Endothelial cell of umbilical vein (primary cell): ENCODE data around the gene SRP9. TPM values are rescaled to one million over a fixed set of nuclear protein-coding genes. Genes with fewer than 3 reads are reported as not detected.

Experiments
- BruUV-seq: library from RNA; stranded (reverse); fragments of 400-500 nt; replicated peaks from 2 replicates; lab custom pipeline; 2021; lab: Mats Ljungman, UMichigan
- CTCF ChIA-PET: fragments of 300-600, 350-600 bp; sonication (Branson Sonifier 250); formaldehyde crosslinking; loops from one replicate; lab custom pipeline; 2021; ENCODE audit warnings: antibody characterized with exemption, inconsistent platforms; lab: Charles Lee
- POLR2A ChIA-PET: fragments of 300-600, 350-600 bp; sonication (Branson Sonifier 250); formaldehyde crosslinking; loops from one replicate; lab custom pipeline; 2021; ENCODE audit warnings: antibody characterized with exemption, inconsistent platforms; lab: Charles Lee
- DNase-seq: peaks from one replicate; pipeline ENCODE4 v3.0.0-alpha.2; 2011; ENCODE audit warnings: low read depth, low spot score
- FAIRE-seq: peaks from 2 replicates; lab custom pipeline; 2011; peaks lifted over from hg19 to GRCh38; lab: Jason Lieb, UNC
- H2AFZ ChIP-seq: 2 replicates; pipeline ENCODE4 v1.6.0; 2012; ENCODE audit warnings: low read depth, low read length, control low read depth, inconsistent platforms
- H3K27ac ChIP-seq: 2 replicates; pipeline ENCODE4 v1.5.1; 2011; ENCODE audit warnings: low read depth, mild to moderate bottlenecking, control low read depth, low read length, moderate library complexity; ENCODE audit not compliant: insufficient read depth
- H3K27me3 ChIP-seq, 2 experiments: 2 replicates each; pipeline versions ENCODE4 v1.6.0 to v1.6.1; 2011; ENCODE audit warnings: low read length in 2 of 2, mixed read lengths in 1 of 2; ENCODE audit not compliant: control insufficient read depth in 2 of 2, insufficient read depth in 2 of 2
- H3K36me3 ChIP-seq, 2 experiments: 2 replicates in 1 of 2; 3 replicates in 1 of 2; pipeline ENCODE4 v1.5.1; 2011; ENCODE audit warnings: low read length in 2 of 2, mild to moderate bottlenecking in 1 of 2, moderate library complexity in 1 of 2; ENCODE audit not compliant: control insufficient read depth in 2 of 2, insufficient read depth in 2 of 2; ENCODE audit errors: extremely low read depth in 1 of 2
- H3K4me1 ChIP-seq: 3 replicates; pipeline ENCODE4 v1.5.1; 2011; ENCODE audit warnings: mild to moderate bottlenecking, low read length; ENCODE audit not compliant: control insufficient read depth, insufficient read depth; ENCODE audit errors: extremely low read depth
- H3K4me2 ChIP-seq: 2 replicates; pipeline ENCODE4 v1.6.1; 2011; ENCODE audit warnings: low read length, control low read depth, mixed read lengths; ENCODE audit not compliant: insufficient read depth
- H3K4me3 ChIP-seq, 3 experiments: fragments of 200-600 bp in 1 of 3; sonication (generic), shearing (Covaris generic) in 1 of 3; replicated peaks in 1 of 3; 2 replicates each; pipeline ENCODE4 v1.5.1; 2011 to 2016; ENCODE audit warnings: control low read depth in 3 of 3, low read length in 3 of 3, mild to moderate bottlenecking in 2 of 3, inconsistent platforms in 1 of 3, low read depth in 1 of 3, moderate library complexity in 1 of 3; ENCODE audit not compliant: insufficient read depth in 1 of 3
- H3K79me2 ChIP-seq: 2 replicates; pipeline ENCODE4 v1.6.0; 2012; ENCODE audit warnings: low read length, inconsistent platforms; ENCODE audit not compliant: control insufficient read depth, insufficient read depth
- H3K9ac ChIP-seq: replicated peaks from 2 replicates; pipeline ENCODE3; 2011; ENCODE audit warnings: low read length, control low read depth; ENCODE audit not compliant: insufficient read depth; ENCODE audit errors: extremely low read depth
- H3K9me1 ChIP-seq: replicated peaks from 3 replicates; pipeline ENCODE4 v1.6.0; 2011; ENCODE audit warnings: mild to moderate bottlenecking, low read length; ENCODE audit not compliant: control insufficient read depth, insufficient read depth; ENCODE audit errors: extremely low read depth
- H3K9me3 ChIP-seq: replicated peaks from 2 replicates; pipeline ENCODE4 v1.5.1; 2012; ENCODE audit warnings: low read length, inconsistent platforms; ENCODE audit not compliant: control insufficient read depth, insufficient read depth
- H4K20me1 ChIP-seq: replicated peaks from 2 replicates; pipeline ENCODE3; 2011; ENCODE audit warnings: mild to moderate bottlenecking, low read length; ENCODE audit not compliant: control insufficient read depth, insufficient read depth; ENCODE audit errors: extremely low read depth
- EZH2 ChIP-seq: IDR thresholded peaks from 2 replicates; pipeline ENCODE4 v1.6.1; 2012; ENCODE audit warnings: borderline replicate concordance, low read depth, mild to moderate bottlenecking, moderate library complexity, low read length, inconsistent platforms; ENCODE audit not compliant: severe bottlenecking
- FOS ChIP-seq: IDR thresholded peaks from 2 replicates; pipeline ENCODE4 v1.6.1; 2011; ENCODE audit warnings: mild to moderate bottlenecking, low read length, moderate library complexity, borderline replicate concordance; ENCODE audit not compliant: insufficient read depth
- GATA2 ChIP-seq: IDR thresholded peaks from 2 replicates; pipeline ENCODE4 v1.7.0; 2011; ENCODE audit warnings: low read depth, mild to moderate bottlenecking, moderate library complexity, mixed read lengths, low read length; ENCODE audit not compliant: insufficient read length, insufficient read depth
- JUN ChIP-seq: IDR thresholded peaks from 2 replicates; pipeline ENCODE4 v1.6.1; 2011; ENCODE audit warnings: borderline replicate concordance, low read depth; ENCODE audit not compliant: insufficient read length, insufficient read depth
- MYC ChIP-seq: IDR thresholded peaks from one replicate; pipeline ENCODE4 v1.6.1; 2011; ENCODE audit warnings: mild to moderate bottlenecking, low read depth, low read length
- POLR2A ChIP-seq: IDR thresholded peaks from 2 replicates; pipeline ENCODE4 v1.6.1; 2012; ENCODE audit warnings: low read depth, mild to moderate bottlenecking, control low read depth, low read length
- POLR2AphosphoS5 ChIP-seq: IDR thresholded peaks from 2 replicates; pipeline ENCODE4 v1.6.1; 2012; ENCODE audit warnings: low read depth, mild to moderate bottlenecking, control low read depth, low read length, moderate library complexity; ENCODE audit not compliant: insufficient read depth
- dilution Hi-C: fragments of 300-500 bp; cut with MboI; formaldehyde crosslinking; loops from one replicate; pipeline ENCODE4 v1.15.0; 2019; ENCODE audit warnings: low sequenced_read_pairs; ENCODE audit not compliant: extremely low pct_ligation_motif_present
- intact Hi-C: fragments of 100-400 bp; cut with micrococcal nuclease; formaldehyde crosslinking; loops from one replicate; pipeline ENCODE4 v1.10.0; 2022
- polyA plus RNA-seq, 4 experiments: library from polyadenylated mRNA; depleted of rRNA in 3 of 4; stranded (reverse) in 3 of 4; unstranded in 1 of 4; fragments of >200 nt; gene quantifications; 2 replicates each; pipeline versions ENCODE4 v1.2.1 to v1.2.3, GENCODE V29; 2011 to 2012; ENCODE audit warnings: missing spikeins in 1 of 4
- total RNA-seq: library from RNA; stranded (reverse); gene quantifications from 2 replicates; pipeline ENCODE4 v1.2.3, GENCODE V29; 2021
- TF ChIP-seq, protein P1 (sequence below), 2 donors: IDR thresholded peaks; 1 replicate in 1 of 2; 2 replicates in 1 of 2; pipeline ENCODE4 v1.5.1; 2011; ENCODE audit warnings: low read length in 2 of 2, mild to moderate bottlenecking in 2 of 2, moderate library complexity in 2 of 2, control low read depth in 1 of 2, inconsistent platforms in 1 of 2, low read depth in 1 of 2; ENCODE audit not compliant: insufficient read depth in 1 of 2; ENCODE audit errors: extremely low read depth in 1 of 2
- TF ChIP-seq, protein P2 (sequence below): IDR thresholded peaks from 2 replicates; pipeline ENCODE4 v1.6.1; 2011; ENCODE audit not compliant: insufficient read depth, insufficient read length

SRP9 gene
- total and polyA plus RNA-seq, 2 donors (not counting 3 experiments of a cell fraction or from before 2014, with no cell fraction given): 283 to 384 TPM

DNA sequence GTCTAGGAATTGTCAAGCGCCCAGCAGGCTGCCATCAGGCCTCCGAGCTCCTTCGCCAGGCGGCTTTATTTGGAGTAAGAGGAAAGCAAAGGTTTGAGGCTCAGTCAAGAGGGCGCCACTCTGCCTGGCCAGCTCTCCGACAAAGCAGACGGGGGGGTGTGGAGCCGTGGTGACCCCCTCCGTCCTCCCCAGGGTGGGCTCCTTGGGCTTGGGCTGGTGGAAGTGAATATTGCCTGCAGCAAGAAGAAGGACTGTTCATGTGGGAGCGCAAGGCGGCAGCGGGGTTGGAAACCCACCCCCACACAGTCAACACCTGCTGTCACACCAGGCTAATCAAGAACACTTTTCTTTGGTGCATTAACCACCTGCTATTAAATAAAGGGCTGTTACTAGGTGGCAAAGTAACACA lies 46.9 kb downstream of the SRP9 start:
- Histone ChIP-seq H3K4me1 (no peaks in the 10 kb centered on the region), H3K9me3 (no peaks in the 10 kb centered on the region), H3K36me3 (peaks cover 0 to 2% of the 10 kb centered on the region in 2 experiments), H4K20me1 (no peaks in the 10 kb centered on the region), H3K79me2 (no peaks in the 10 kb centered on the region), H3K4me2 (no peak overlapping the region), H3K4me3 (no peak overlapping the region), H3K9ac (no peak overlapping the region), H2AFZ (no peak overlapping the region), H3K27ac (no peak overlapping the region), H3K27me3 (no peaks in the 10 kb centered on the region), H3K9me1 (no peaks in the 10 kb centered on the region)
- CTCF ChIA-PET: no interaction called here
- no TSS peak for BruUV-seq
- POLR2A ChIA-PET: no interaction called here
- dilution Hi-C loops (no loop called here), intact Hi-C loops (no loop called here)
- FAIRE-seq (no peak), DNase-seq (no peak)
- TF ChIP-seq POLR2A: no peak
- no peak for TF ChIP-seq JUN
- TF ChIP-seq, protein P1, sequence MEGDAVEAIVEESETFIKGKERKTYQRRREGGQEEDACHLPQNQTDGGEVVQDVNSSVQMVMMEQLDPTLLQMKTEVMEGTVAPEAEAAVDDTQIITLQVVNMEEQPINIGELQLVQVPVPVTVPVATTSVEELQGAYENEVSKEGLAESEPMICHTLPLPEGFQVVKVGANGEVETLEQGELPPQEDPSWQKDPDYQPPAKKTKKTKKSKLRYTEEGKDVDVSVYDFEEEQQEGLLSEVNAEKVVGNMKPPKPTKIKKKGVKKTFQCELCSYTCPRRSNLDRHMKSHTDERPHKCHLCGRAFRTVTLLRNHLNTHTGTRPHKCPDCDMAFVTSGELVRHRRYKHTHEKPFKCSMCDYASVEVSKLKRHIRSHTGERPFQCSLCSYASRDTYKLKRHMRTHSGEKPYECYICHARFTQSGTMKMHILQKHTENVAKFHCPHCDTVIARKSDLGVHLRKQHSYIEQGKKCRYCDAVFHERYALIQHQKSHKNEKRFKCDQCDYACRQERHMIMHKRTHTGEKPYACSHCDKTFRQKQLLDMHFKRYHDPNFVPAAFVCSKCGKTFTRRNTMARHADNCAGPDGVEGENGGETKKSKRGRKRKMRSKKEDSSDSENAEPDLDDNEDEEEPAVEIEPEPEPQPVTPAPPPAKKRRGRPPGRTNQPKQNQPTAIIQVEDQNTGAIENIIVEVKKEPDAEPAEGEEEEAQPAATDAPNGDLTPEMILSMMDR (IDR thresholded peaks at IDR 0.05; ENCODE audit: extremely low read depth in 1 of 2, insufficient read depth in 1 of 2, low read depth in 1 of 2, low read length in 2 of 2): no peak
- no peak for TF ChIP-seq EZH2
- TF ChIP-seq, protein P2, sequence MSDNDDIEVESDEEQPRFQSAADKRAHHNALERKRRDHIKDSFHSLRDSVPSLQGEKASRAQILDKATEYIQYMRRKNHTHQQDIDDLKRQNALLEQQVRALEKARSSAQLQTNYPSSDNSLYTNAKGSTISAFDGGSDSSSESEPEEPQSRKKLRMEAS: no peak
- TF ChIP-seq MYC: no peak
- TF ChIP-seq GATA2: no peak
- no peak for TF ChIP-seq FOS
- no peak for TF ChIP-seq POLR2AphosphoS5
